ENCODE measurements around the gene TAF5. TPM values are rescaled to one million over a fixed set of nuclear protein-coding genes. Genes with fewer than 3 reads are reported as not detected.

The TAF5 gene
- total and polyA plus RNA-seq, 2 donors (not counting 3 experiments of a cell fraction or from before 2014, with no cell fraction given), result 2.4 to 5.8 TPM

DNA sequence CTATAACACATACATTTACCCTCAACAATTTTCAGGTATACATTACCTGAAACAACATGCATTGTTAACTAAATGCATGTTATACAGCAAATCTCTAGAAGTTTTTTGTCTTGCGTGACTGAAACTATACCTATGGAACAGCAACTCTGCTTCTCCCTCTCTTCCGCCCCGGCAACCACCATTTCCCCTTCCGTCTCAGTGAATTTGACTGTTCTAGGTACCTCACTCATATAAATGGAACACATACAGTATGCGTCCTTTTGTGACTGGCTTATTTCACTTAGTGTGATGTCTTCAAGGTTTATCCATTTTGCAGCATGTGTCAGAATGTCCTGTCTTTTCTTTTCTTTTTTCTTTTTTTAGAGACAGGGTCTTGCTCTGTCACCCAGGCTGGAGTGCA, 61.9 kb downstream of the TAF5 start:
- Histone ChIP-seq H3K9me1 (replicated peaks; ENCODE audit: control insufficient read depth, extremely low read depth, insufficient read depth, low read length) (no peaks in the 10 kb centered on the region), H3K27me3 (ENCODE audit: control insufficient read depth in 2 of 2, insufficient read depth in 2 of 2, low read length in 2 of 2) (no peaks in the 10 kb centered on the region), H3K9ac (replicated peaks; ENCODE audit: extremely low read depth, insufficient read depth, low read length) (no peak overlapping the region), H3K36me3 (ENCODE audit: control insufficient read depth in 2 of 2, extremely low read depth in 1 of 2, insufficient read depth in 2 of 2, low read length in 2 of 2) (peaks cover 16 to 27% of the 10 kb centered on the region in 2 experiments), H3K4me2 (ENCODE audit: insufficient read depth, low read length) (no peak overlapping the region), H4K20me1 (replicated peaks; ENCODE audit: control insufficient read depth, extremely low read depth, insufficient read depth, low read length) (no peaks in the 10 kb centered on the region), H2AFZ (ENCODE audit: low read depth, low read length) (no peak overlapping the region), H3K4me1 (ENCODE audit: control insufficient read depth, extremely low read depth, insufficient read depth, low read length) (peaks cover 9% of the 10 kb centered on the region), H3K79me2 (ENCODE audit: control insufficient read depth, insufficient read depth, low read length) (no peaks in the 10 kb centered on the region), H3K9me3 (replicated peaks; ENCODE audit: control insufficient read depth, insufficient read depth, low read length) (no peaks in the 10 kb centered on the region), H3K27ac (ENCODE audit: insufficient read depth, low read depth, low read length) (no peak overlapping the region), H3K4me3 (replicated peaks in 1 of 3; ENCODE audit: insufficient read depth in 1 of 3, low read depth in 1 of 3, low read length in 3 of 3) (no peak overlapping the region)
- dilution Hi-C loops (cut with MboI; ENCODE audit: extremely low pct_ligation_motif_present, low sequenced_read_pairs), result no loop called here
- TF ChIP-seq POLR2A (IDR thresholded peaks at IDR 0.05; ENCODE audit: low read depth, low read length) (no peak), MYC (IDR thresholded peaks at IDR 0.05; ENCODE audit: low read depth, low read length) (no peak), EZH2 (IDR thresholded peaks at IDR 0.05; ENCODE audit: borderline replicate concordance, low read depth, low read length, severe bottlenecking) (no peak), GATA2 (IDR thresholded peaks at IDR 0.05; ENCODE audit: insufficient read depth, insufficient read length, low read depth, low read length) (no peak), POLR2AphosphoS5 (IDR thresholded peaks at IDR 0.05; ENCODE audit: insufficient read depth, low read depth, low read length) (no peak)
- TF ChIP-seq, protein P1, sequence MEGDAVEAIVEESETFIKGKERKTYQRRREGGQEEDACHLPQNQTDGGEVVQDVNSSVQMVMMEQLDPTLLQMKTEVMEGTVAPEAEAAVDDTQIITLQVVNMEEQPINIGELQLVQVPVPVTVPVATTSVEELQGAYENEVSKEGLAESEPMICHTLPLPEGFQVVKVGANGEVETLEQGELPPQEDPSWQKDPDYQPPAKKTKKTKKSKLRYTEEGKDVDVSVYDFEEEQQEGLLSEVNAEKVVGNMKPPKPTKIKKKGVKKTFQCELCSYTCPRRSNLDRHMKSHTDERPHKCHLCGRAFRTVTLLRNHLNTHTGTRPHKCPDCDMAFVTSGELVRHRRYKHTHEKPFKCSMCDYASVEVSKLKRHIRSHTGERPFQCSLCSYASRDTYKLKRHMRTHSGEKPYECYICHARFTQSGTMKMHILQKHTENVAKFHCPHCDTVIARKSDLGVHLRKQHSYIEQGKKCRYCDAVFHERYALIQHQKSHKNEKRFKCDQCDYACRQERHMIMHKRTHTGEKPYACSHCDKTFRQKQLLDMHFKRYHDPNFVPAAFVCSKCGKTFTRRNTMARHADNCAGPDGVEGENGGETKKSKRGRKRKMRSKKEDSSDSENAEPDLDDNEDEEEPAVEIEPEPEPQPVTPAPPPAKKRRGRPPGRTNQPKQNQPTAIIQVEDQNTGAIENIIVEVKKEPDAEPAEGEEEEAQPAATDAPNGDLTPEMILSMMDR (IDR thresholded peaks at IDR 0.05; ENCODE audit: extremely low read depth in 1 of 2, insufficient read depth in 1 of 2, low read depth in 1 of 2, low read length in 2 of 2), result no peak
- intact Hi-C loops (cut with micrococcal nuclease), result loop anchor here (5.0 to 10.0 kb wide), 2 partner anchors 53 to 255 kb away; no protein-coding TSS in a partner anchor
- no TSS peak for BruUV-seq (replicated peaks)
- no peak for FAIRE-seq
- ChIA-PET CTCF (no interaction called here), POLR2A (no interaction called here)
- no peak for DNase-seq (ENCODE audit: low read depth, low spot score)

- DNase-seq (ENCODE audit: low read depth, low spot score) (no peak), FAIRE-seq (no peak)
- H3K36me3 ChIP-seq (ENCODE audit: control insufficient read depth in 2 of 2, extremely low read depth in 1 of 2, insufficient read depth in 2 of 2, low read length in 2 of 2), result peaks cover 16 to 29% of the 10 kb centered on the region in 2 experiments
- no peaks in the 10 kb centered on the region for H3K79me2 ChIP-seq (ENCODE audit: control insufficient read depth, insufficient read depth, low read length)
- no peak for TF ChIP-seq EZH2 (IDR thresholded peaks at IDR 0.05; ENCODE audit: borderline replicate concordance, low read depth, low read length, severe bottlenecking)
- TF ChIP-seq MYC (IDR thresholded peaks at IDR 0.05; ENCODE audit: low read depth, low read length), result no peak
- TF ChIP-seq, protein P1 (IDR thresholded peaks at IDR 0.05; ENCODE audit: extremely low read depth in 1 of 2, insufficient read depth in 1 of 2, low read depth in 1 of 2, low read length in 2 of 2), result no peak
- no peak for TF ChIP-seq JUN (IDR thresholded peaks at IDR 0.05; ENCODE audit: borderline replicate concordance, insufficient read depth, insufficient read length, low read depth)
- TF ChIP-seq FOS (IDR thresholded peaks at IDR 0.05; ENCODE audit: borderline replicate concordance, insufficient read depth, low read length), result no peak
- H3K27me3 ChIP-seq (ENCODE audit: control insufficient read depth in 2 of 2, insufficient read depth in 2 of 2, low read length in 2 of 2), result no peaks in the 10 kb centered on the region
- no peaks in the 10 kb centered on the region for H4K20me1 ChIP-seq (replicated peaks; ENCODE audit: control insufficient read depth, extremely low read depth, insufficient read depth, low read length)
- dilution Hi-C loops (cut with MboI; ENCODE audit: extremely low pct_ligation_motif_present, low sequenced_read_pairs) (no loop called here), intact Hi-C loops (cut with micrococcal nuclease) (loop anchor here (5.0 kb wide), 1 partner anchor 50 kb away; no protein-coding TSS in a partner anchor)
- no peaks in the 10 kb centered on the region for H3K9me3 ChIP-seq (replicated peaks; ENCODE audit: control insufficient read depth, insufficient read depth, low read length)
- no TSS peak for BruUV-seq (replicated peaks)
- peaks cover 9% of the 10 kb centered on the region for H3K4me1 ChIP-seq (ENCODE audit: control insufficient read depth, extremely low read depth, insufficient read depth, low read length)
- no peak overlapping the region for H2AFZ ChIP-seq (ENCODE audit: low read depth, low read length)
- POLR2A ChIA-PET, result no interaction called here
- no peak overlapping the region for H3K4me2 ChIP-seq (ENCODE audit: insufficient read depth, low read length)
- no peak overlapping the region for H3K4me3 ChIP-seq (replicated peaks in 1 of 3; ENCODE audit: insufficient read depth in 1 of 3, low read depth in 1 of 3, low read length in 3 of 3)
- CTCF ChIA-PET, result interaction anchor here (1.2 kb wide), 1 partner anchor 161 kb away, joined by 4 read pairs; no protein-coding TSS in a partner anchor
- no peak overlapping the region for H3K9ac ChIP-seq (replicated peaks; ENCODE audit: extremely low read depth, insufficient read depth, low read length)
- H3K27ac ChIP-seq (ENCODE audit: insufficient read depth, low read depth, low read length), result no peak overlapping the region
- no peaks in the 10 kb centered on the region for H3K9me1 ChIP-seq (replicated peaks; ENCODE audit: control insufficient read depth, extremely low read depth, insufficient read depth, low read length)
Measured at GRCh38 chr10:103431902-103432301, 64.1 kb downstream of the TAF5 start.
